ENCODE data around the gene TPCN1.

The TPCN1 gene

DNA sequence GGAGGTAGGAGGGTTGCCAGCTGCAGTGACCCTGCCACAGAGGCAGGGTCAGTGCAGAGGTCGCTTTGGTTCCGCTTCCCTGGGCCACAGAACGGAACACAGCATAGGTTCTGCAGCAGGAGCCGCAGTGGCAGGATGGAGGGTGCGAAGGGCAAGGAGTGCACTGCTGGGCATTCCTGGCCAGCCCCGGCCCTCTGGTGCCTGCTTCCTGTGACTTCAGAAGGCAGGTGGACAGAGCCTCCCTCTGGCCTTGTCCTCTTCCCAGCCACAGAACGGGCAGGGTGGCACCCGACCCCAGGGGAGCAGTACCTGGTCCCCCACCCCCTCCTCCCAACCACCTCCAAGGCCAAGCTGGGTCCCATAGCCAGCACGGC is 75.9 kb downstream of the TPCN1 start:
- no peak overlapping the region for H3K4me3 ChIP-seq (ENCODE audit: low read depth, low read length)
- TF ChIP-seq CTCF (IDR thresholded peaks at IDR 0.05; ENCODE audit: low read depth, low read length, missing control alignments): no peak
- no peak for DNase-seq (ENCODE audit: low read depth)

DNA sequence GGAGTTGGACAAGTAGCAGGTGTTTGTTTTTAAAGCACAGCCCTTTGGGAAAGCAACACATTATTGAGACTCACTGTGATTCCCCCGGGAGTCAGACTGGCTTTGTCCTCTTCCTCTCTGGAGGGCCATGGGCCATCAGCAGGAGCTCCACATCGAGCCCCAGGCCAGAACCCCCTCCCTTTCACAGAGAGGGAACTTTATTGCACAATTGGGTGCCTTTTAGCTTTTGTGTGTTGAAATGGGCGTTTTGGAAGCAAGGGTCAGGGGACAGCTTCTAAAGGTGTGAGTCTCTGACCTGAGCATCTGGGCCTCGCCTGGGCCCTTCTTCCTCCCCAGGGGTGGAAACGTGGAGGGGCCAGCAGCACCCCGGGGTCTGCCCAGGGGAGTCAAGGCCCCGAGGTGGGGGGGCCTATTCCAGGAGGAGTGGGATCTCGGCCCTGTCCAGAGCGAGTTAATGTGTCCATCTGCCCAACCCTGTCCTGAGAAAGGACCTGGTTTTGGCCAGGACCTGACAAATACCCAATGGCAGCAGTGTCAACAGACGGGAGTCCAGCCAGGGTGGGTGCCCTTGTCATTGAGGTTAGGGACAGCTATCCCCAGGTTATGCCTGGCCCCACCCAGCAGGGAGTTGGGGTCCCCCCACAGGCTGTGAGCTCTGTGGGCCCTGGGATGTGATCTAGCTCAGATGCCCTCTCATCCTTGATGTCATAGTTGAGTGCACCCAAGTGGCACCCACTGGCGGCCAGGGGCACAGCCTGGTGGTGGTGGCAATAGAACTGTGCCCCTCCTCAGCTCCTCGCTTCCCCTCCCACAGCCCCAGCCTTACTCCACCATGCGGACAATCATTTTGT is 76.6 kb downstream of the TPCN1 start:
- H3K4me3 ChIP-seq (ENCODE audit: low read depth, low read length): no peak overlapping the region
- no peak for TF ChIP-seq CTCF (IDR thresholded peaks at IDR 0.05; ENCODE audit: low read depth, low read length, missing control alignments)
- no peak for DNase-seq (ENCODE audit: low read depth)

DNA sequence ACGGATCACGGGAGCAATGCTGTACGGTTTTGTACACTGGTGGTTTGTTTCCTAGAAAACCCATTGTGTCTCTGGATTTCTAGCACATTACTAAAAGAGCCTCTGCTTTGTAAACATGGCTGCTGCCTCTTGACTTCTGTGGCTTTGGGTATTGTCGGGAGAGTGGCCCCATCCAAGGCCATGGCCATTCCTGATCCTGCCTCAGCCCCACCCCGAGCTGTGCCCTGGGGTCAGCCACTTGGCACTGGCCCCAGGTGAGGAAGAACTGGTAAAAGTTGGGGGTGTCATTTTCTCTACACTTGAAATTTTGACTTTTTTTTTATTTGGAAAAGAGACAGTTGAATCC is 77.2 kb downstream of the TPCN1 start:
- TF ChIP-seq CTCF (IDR thresholded peaks at IDR 0.05; ENCODE audit: low read depth, low read length, missing control alignments): no peak
- no peak overlapping the region for H3K4me3 ChIP-seq (ENCODE audit: low read depth, low read length)
- DNase-seq (ENCODE audit: low read depth): no peak

GRCh38 chr12:113298861-113299545 is 77.7 kb downstream of the TPCN1 start:
- H3K4me3 ChIP-seq (ENCODE audit: low read depth, low read length): no peak overlapping the region
- DNase-seq (ENCODE audit: low read depth): no peak
- TF ChIP-seq CTCF (IDR thresholded peaks at IDR 0.05; ENCODE audit: low read depth, low read length, missing control alignments): no peak

GRCh38 chr12:113299619-113300237 is 78.5 kb downstream of the TPCN1 start:
- DNase-seq (ENCODE audit: low read depth): no peak
- H3K4me3 ChIP-seq (ENCODE audit: low read depth, low read length): no peak overlapping the region
- no peak for TF ChIP-seq CTCF (IDR thresholded peaks at IDR 0.05; ENCODE audit: low read depth, low read length, missing control alignments)

DNA sequence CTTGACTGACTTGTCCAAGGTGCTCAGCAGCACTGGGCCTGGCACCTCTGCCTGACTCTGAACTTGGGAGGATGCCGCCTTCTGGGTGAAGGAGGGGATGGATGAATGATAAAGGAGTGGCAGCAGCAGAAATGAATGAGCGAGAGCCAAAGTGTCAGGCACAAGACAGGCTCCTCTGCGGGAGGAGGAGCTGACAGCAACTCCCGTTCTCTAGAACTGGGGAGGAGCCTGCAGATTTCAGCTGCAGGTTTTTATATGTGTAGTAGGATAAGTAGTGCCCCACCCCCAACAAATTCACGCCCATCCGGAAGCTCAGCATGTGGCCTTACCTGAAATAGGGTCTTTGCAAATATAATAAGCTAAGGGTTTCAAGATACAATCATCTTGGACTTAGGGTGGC is 80.5 kb downstream of the TPCN1 start:
- H3K4me3 ChIP-seq (ENCODE audit: low read depth, low read length): no peak overlapping the region
- DNase-seq (ENCODE audit: low read depth): no peak
- no peak for TF ChIP-seq CTCF (IDR thresholded peaks at IDR 0.05; ENCODE audit: low read depth, low read length, missing control alignments)

Data from GM12864 (cell line).